K562 (cell line): ENCODE measurements around the gene TMEM191C.

Experiments used
- CCAR2 ChIP-seq: fragments of 200-400 bp; formaldehyde crosslinking; IDR thresholded peaks from 2 replicates; pipeline ENCODE4 v1.6.1; 2017; ENCODE audit warnings: mild to moderate bottlenecking, low read depth, low read length
- CEBPB ChIP-seq: fragments of 450-650 bp; IDR thresholded peaks from 2 replicates; pipeline ENCODE4 v1.6.1; 2016; ENCODE audit warnings: missing genetic modification characterization, missing compliant biosample characterization
- HNRNPUL1 ChIP-seq: fragments of 200-400 bp; formaldehyde crosslinking; IDR thresholded peaks from 2 replicates; pipeline ENCODE4 v1.6.1; 2017; ENCODE audit warnings: low read length
- NRF1 ChIP-seq, 2 experiments: fragments of 450-650 bp; IDR thresholded peaks in 1 of 2; conservative IDR thresholded peaks in 1 of 2; 2 replicates each; pipeline ENCODE4 v1.6.1; 2014; ENCODE audit warnings: mild to moderate bottlenecking in 2 of 2
- ZNF24 ChIP-seq: fragments of 450-650 bp; IDR thresholded peaks from 2 replicates; pipeline ENCODE4 v1.6.1; 2016
- TF ChIP-seq, protein P1 (sequence below), 3 experiments: IDR thresholded peaks in 2 of 3; conservative IDR thresholded peaks in 1 of 3; 2 replicates each; pipeline ENCODE4 v1.5.1; 2011 to 2012; ENCODE audit warnings: low read length in 3 of 3, mild to moderate bottlenecking in 3 of 3, control low read depth in 2 of 3, improper control_type of control experiment in 1 of 3, inconsistent platforms in 1 of 3, low read depth in 1 of 3, mixed read lengths in 1 of 3, moderate library complexity in 1 of 3; ENCODE audit not compliant: insufficient read depth in 2 of 3

DNA sequence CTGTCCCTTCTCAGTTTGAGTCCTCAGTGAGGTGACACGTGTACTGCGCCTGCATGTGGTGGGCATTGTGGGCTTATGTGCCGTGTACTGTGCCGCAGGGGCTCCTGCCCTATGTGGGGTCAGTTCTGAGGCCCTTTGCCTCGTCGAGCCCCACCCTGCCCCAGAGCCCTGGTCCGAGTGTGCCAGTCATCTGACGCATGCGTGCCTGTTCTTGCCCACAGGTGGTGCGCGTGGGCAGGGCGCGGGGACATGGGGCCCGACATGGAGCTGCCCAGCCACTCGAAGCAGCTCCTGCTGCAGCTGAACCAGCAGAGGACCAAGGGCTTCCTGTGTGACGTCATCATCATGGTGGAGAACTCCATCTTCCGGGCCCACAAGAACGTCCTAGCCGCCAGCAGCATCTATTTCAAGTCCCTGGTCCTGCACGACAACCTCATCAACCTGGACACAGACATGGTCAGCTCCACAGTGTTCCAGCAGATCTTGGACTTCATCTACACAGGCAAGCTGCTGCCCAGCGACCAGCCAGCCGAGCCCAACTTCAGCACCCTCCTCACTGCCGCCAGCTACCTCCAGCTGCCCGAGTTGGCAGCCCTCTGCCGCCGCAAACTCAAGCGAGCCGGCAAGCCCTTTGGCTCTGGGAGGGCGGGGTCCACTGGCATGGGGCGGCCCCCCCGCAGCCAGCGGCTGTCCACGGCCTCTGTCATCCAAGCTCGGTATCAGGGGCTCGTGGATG lies 22.3 kb upstream of the TMEM191C start:
- TF ChIP-seq HNRNPUL1 (no peak), NRF1 (conservative IDR thresholded peaks at IDR 0.05 in 1 of 2, IDR thresholded peaks at IDR 0.05 in 1 of 2) (no peak), ZNF24 (no peak), CEBPB (tag) (no peak), CCAR2 (no peak)
- TF ChIP-seq, protein P1, sequence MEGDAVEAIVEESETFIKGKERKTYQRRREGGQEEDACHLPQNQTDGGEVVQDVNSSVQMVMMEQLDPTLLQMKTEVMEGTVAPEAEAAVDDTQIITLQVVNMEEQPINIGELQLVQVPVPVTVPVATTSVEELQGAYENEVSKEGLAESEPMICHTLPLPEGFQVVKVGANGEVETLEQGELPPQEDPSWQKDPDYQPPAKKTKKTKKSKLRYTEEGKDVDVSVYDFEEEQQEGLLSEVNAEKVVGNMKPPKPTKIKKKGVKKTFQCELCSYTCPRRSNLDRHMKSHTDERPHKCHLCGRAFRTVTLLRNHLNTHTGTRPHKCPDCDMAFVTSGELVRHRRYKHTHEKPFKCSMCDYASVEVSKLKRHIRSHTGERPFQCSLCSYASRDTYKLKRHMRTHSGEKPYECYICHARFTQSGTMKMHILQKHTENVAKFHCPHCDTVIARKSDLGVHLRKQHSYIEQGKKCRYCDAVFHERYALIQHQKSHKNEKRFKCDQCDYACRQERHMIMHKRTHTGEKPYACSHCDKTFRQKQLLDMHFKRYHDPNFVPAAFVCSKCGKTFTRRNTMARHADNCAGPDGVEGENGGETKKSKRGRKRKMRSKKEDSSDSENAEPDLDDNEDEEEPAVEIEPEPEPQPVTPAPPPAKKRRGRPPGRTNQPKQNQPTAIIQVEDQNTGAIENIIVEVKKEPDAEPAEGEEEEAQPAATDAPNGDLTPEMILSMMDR (IDR thresholded peaks at IDR 0.05 in 2 of 3, conservative IDR thresholded peaks at IDR 0.05 in 1 of 3; ENCODE audit: insufficient read depth in 2 of 3, low read depth in 1 of 3, low read length in 3 of 3), result no peak
